A204.1 (cell line): ENCODE data around the gene PNMT.
A peak's percentile ranks its signal among the peaks of the same experiment; 100 is the strongest.

ENCODE experiments used
- FAIRE-seq: peaks from 2 replicates; lab custom pipeline; 2012; peaks lifted over from hg19 to GRCh38; lab: Jason Lieb, UNC

Gene PNMT, protein sequence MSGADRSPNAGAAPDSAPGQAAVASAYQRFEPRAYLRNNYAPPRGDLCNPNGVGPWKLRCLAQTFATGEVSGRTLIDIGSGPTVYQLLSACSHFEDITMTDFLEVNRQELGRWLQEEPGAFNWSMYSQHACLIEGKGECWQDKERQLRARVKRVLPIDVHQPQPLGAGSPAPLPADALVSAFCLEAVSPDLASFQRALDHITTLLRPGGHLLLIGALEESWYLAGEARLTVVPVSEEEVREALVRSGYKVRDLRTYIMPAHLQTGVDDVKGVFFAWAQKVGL

GRCh38 chr17:39667945-39668924 lies at the start of gene PNMT:
Gene PNMT, plus strand, starts transcription at chr17:39668453. Its CDS starts 23 bp downstream, at chr17:39668476.
- no peak for FAIRE-seq

- FAIRE-seq, result no peak
Measured at GRCh38 chr17:39618956-39619785, 49.1 kb upstream of the PNMT start.

DNA sequence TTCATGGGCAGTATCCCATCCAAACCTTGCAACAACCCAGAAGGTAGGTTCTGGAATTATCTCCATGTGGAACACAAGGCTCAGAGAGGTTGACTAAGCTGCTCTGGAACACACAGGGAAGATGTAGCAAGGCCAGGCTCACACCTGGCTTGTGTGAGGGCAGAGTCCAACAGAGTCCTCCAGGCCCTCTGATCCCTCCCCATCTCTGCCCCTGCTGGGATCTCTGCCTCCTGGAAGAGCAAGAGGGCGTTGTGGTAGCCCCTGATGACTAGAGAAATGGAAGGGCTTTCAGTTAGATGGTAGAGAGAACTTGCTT lies 48.5 kb upstream of the PNMT start:
- no peak for FAIRE-seq

GRCh38 chr17:39621523-39622379 lies 46.5 kb upstream of the PNMT start:
- FAIRE-seq, result peak; percentile 62

DNA sequence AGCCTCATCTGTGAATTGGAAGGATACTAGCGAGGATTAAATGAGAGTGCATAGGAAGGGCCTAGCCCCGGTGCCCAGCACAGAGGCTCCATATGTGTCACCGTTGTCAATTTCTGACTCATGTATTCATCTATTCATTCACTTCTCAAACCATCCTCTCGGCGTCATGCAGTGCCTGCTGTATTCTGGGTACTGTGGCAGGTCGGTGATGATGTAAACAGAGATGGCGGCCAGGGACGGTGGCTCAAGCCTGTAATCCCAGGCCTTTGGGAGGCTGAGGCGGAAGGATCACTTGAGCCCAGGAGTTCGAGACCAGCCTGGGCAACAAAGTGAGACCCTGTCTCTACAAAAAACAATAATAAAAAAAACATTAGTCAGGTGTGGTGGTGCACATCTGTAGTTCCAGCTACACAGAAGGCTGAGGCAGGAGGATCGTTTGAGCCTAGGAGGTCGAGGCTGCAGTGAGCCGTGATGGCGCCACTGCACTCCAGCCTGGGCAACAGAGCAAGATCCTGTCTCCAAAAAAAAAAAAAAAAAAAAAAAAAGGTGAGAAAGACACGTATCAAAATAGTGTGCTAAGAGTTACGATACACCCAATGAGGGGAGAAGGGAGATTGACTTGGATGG lies 45.8 kb upstream of the PNMT start:
- FAIRE-seq, result no peak

GRCh38 chr17:39623356-39623950 lies 44.8 kb upstream of the PNMT start:
- no peak for FAIRE-seq

- no peak for FAIRE-seq
Measured at GRCh38 chr17:39624313-39624712, 43.9 kb upstream of the PNMT start.

DNA sequence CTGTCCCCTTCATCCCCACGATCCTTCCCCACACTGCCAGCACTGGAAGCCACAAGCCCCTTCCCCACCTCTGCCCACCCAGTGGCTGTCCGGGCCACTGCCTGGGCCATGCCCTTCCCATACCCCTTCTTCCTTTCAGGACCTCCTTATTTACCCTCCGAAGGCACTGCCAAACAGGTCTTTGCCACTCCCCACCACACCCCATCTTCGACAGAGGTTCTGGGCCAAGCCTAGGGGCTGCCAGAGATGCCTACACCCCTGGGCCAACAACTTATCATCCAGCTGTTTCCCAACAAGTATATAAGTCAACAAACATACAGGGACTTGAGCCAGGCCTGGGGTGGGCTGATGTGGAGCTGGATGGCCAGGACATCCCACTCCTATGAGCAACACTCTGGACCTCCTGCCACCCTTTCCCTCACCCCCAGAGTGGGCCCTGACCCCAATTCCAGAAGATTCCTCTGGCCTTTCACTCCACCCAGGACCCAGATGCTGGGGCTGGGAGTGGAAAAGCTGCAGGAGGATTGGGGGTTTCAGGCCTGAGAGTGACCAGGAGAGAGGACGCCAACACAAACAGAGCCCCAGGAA lies 43.0 kb upstream of the PNMT start:
- FAIRE-seq, result no peak

GRCh38 chr17:39626171-39627046 lies 41.8 kb upstream of the PNMT start, which contains the start of gene PPP1R1B:
Gene PPP1R1B, plus strand, starts transcription at chr17:39626952. Its CDS starts 441 bp downstream, at chr17:39627393.
- FAIRE-seq, result no peak

DNA sequence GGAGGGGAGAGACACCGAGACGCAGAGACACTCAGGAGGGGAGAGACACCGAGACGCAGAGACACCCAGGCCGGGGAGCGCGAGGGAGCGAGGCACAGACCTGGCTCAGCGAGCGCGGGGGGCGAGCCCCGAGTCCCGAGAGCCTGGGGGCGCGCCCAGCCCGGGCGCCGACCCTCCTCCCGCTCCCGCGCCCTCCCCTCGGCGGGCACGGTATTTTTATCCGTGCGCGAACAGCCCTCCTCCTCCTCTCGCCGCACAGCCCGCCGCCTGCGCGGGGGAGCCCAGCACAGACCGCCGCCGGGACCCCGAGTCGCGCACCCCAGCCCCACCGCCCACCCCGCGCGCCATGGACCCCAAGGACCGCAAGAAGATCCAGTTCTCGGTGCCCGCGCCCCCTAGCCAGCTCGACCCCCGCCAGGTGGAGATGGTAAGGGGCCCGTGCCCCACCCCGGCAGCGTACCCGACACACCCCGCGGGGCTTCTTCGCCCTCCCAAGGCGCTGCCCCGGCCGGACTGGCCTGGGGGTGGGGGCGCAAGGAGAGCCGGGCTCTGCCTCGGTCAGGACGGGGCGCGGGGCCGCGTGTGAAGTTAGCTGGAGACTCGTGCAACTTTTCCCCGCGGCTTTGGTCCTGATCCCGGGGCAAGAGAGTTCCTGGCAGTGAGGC lies 41.1 kb upstream of the PNMT start:
- FAIRE-seq, result no peak

DNA sequence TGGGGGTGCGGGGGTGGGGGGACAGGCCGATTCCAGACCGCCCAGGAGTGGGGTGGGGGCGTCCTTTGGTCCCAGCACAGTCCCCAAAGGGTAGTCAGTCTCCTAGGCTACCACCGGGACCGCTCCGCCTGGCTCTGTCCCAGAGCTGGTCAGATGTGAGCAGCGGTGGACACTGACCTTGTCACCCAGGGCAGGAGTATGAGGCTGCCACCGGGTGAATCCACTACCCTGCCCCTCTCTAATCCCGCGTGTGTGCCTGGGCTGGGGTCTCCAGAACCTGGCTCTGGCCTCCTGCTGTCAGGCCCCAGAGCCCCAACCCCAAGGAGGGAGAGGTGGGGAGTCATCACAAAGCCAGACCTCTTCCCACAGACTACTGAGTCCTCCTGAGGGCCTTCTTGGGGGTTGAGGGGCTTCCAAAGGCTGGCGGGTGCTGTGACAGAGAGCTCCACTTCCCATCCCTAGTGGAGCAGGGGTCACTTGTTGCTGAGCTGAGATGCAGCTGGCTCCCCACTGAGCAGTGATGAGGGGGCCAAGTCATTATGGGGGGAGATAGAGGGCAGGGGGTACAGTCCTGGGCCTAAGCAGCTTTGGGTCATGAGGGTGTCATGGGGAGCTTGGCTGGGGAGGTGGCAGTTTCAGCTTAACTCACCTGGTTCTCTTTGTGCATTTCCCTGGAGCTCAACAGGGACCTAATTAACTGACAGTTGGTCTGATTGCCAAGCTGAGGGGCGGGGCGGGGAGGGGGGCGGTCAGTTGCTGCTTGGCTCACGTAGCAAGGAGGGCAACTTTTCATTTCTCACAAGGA lies 40.3 kb upstream of the PNMT start:
- no peak for FAIRE-seq

- FAIRE-seq, result no peak
Measured at GRCh38 chr17:39628655-39629493, 39.4 kb upstream of the PNMT start.

DNA sequence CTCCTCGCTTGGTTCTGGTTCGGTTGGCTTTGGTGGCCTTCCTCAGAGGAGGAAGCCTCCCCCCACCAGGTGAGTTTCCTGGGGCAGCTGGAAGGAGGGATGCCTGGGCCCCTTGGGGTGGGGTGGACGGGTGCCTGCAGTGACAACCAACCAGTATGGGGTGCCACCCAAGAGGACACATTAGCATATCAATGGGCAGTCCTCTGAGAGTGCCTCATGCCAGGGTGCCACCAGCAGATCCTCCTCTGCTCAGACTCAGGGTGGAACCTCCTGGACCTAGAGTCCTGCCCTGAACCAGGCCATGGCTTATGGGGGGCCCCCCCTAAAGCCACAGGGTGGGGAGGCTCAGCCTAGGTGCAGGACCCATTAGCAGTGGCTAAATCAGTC lies 38.8 kb upstream of the PNMT start:
- FAIRE-seq, result no peak

- FAIRE-seq, result no peak
Measured at GRCh38 chr17:39629898-39630297, 38.4 kb upstream of the PNMT start.

DNA sequence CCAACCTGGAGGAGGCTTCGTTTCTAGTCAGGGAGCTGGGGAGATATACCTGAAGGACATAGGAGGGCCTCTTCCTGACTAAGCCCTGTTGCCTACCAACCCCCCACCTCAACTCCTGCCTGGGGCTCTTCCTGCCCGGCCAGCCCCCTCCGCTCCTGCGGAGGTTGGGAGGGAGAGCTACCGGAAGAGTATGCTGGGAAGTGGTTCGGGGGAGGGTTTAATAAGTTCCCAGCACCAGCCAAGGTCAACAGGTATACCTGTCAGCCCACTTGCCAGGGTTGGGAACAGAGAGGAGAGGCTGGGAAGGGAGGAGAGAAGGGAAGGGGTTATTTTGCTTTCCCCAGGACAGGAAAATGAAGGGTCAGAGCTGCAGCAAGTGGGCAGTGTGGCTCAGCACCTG lies 36.9 kb upstream of the PNMT start:
- no peak for FAIRE-seq

DNA sequence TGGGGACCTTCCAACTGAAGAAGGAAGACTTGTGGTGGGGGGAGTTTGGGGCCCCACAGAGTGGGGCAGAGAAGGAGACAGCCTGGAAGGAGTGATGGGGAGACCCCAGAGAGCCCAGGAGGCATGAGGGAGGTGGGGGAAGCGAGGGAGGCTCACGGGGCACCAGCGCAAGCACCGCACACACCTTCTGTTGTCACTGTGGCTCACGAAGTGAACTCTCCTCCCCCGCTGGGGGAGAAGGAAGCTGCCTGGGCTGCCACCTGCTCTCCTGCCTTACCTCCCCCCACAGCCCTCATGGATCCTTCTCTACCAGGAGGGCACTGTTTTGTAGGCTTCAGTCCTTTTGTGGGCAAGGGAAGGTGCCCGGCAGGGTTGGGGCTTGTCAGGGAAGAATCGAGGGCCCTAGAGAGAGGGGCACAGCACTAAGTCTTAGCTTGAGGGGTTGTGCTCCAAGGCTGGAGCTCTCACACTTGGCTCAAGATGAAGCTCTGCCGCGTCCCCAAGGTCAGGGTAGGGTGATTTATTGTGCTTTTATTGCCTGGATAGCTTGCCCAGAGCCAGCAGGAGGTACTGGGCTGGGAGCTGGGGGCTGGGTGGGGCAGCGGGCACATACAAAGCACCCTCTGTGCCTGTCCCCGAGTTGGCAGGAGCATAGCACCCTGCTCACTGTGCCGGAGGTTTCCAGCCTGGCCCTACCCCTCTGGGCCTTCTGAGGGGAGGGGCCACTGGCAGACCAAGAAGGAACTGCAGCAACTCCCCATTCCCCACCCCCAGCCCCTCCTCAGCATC lies 35.9 kb upstream of the PNMT start:
- FAIRE-seq, result no peak
